Suprapubic skin (tissue), 4 donors: ENCODE data around the gene SNX9. TPM values are rescaled to one million over a fixed set of nuclear protein-coding genes. Genes with fewer than 3 reads are reported as not detected.

Experiments
- DNase-seq, 2 donors: peaks; one replicate each; pipeline ENCODE4 v3.0.0-alpha.2; 2019; ENCODE audit warnings: low spot score in 2 of 2
- H3K27ac ChIP-seq: fragments of 200-600 bp; sonication (generic); one replicate; pipeline ENCODE4 v1.5.1; 2019
- H3K27me3 ChIP-seq: fragments of 200-600 bp; sonication (generic); one replicate; pipeline ENCODE4 v1.5.1; 2019
- H3K36me3 ChIP-seq: fragments of 200-600 bp; sonication (generic); one replicate; pipeline ENCODE4 v1.5.1; 2019
- H3K4me1 ChIP-seq: fragments of 200-600 bp; sonication (generic); one replicate; pipeline ENCODE4 v1.5.1; 2019
- H3K4me3 ChIP-seq: fragments of 200-600 bp; sonication (generic); one replicate; pipeline ENCODE4 v1.5.1; 2019; ENCODE audit warnings: mild to moderate bottlenecking
- H3K9me3 ChIP-seq: fragments of 200-600 bp; sonication (generic); one replicate; pipeline ENCODE4 v1.5.1; 2019
- EP300 ChIP-seq: sonication (generic); formaldehyde crosslinking; IDR thresholded peaks from one replicate; pipeline ENCODE4 v1.6.1; 2017; ENCODE audit warnings: antibody characterized with exemption
- POLR2A ChIP-seq, 2 donors: fragments of 450-650 bp; IDR thresholded peaks; one replicate each; pipeline ENCODE4 v1.6.1; 2017; ENCODE audit warnings: antibody characterized with exemption in 2 of 2, mild to moderate bottlenecking in 2 of 2, moderate library complexity in 2 of 2
- POLR2AphosphoS5 ChIP-seq, 3 donors: sonication (generic); formaldehyde crosslinking; IDR thresholded peaks; one replicate each; pipeline ENCODE4 v1.6.1; 2017; ENCODE audit warnings: antibody characterized with exemption in 3 of 3
- WGBS: methylation state at CpG from one replicate; pipeline ENCODE4 v1.1.5; 2018; 5-methylcytosine and 5-hydroxymethylcytosine counted together
- total RNA-seq, 4 donors: library from RNA; depleted of rRNA; stranded (reverse); fragments of >200 nt; gene quantifications; one replicate each; pipeline ENCODE4 v1.1.0, GENCODE V29; 2016
- TF ChIP-seq, protein P1 (sequence below), 2 donors: fragments of 200-600 bp in 1 of 2; fragments of 450-650 bp in 1 of 2; sonication (generic) in 1 of 2; IDR thresholded peaks; one replicate each; pipeline ENCODE4 v1.5.1; 2016 to 2019; ENCODE audit warnings: antibody characterized with exemption in 2 of 2, mild to moderate bottlenecking in 1 of 2, moderate library complexity in 1 of 2

SNX9 gene
- total RNA-seq, 4 donors from 2014 or later: 30.4 to 44.2 (median 35.8) TPM

DNA sequence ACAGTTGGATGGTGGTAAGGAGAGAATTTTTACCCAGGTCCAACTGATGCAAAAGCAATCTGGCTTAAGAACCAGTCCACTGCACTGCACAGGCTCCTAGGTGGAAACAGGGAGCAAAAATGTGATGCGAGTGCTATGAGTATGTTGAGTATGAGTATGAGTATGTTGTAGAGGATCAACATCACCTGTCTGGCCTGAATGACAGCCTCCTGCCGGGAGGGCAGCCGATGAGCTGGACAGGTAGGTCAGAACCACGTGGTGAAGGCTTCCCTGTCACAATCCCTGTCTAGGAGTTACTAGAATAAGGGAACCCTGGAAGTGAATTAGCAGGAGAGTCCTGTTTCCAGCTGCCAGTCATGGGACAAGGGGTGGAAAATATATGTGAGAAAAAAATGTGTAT is 44.3 kb upstream of the SNX9 start:
- no peak for DNase-seq
- TF ChIP-seq, protein P1, sequence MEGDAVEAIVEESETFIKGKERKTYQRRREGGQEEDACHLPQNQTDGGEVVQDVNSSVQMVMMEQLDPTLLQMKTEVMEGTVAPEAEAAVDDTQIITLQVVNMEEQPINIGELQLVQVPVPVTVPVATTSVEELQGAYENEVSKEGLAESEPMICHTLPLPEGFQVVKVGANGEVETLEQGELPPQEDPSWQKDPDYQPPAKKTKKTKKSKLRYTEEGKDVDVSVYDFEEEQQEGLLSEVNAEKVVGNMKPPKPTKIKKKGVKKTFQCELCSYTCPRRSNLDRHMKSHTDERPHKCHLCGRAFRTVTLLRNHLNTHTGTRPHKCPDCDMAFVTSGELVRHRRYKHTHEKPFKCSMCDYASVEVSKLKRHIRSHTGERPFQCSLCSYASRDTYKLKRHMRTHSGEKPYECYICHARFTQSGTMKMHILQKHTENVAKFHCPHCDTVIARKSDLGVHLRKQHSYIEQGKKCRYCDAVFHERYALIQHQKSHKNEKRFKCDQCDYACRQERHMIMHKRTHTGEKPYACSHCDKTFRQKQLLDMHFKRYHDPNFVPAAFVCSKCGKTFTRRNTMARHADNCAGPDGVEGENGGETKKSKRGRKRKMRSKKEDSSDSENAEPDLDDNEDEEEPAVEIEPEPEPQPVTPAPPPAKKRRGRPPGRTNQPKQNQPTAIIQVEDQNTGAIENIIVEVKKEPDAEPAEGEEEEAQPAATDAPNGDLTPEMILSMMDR (IDR thresholded peaks at IDR 0.05): no peak
- no peak for TF ChIP-seq POLR2A (IDR thresholded peaks at IDR 0.05)
- TF ChIP-seq POLR2AphosphoS5 (IDR thresholded peaks at IDR 0.05): no peak
- no peak for TF ChIP-seq EP300

DNA sequence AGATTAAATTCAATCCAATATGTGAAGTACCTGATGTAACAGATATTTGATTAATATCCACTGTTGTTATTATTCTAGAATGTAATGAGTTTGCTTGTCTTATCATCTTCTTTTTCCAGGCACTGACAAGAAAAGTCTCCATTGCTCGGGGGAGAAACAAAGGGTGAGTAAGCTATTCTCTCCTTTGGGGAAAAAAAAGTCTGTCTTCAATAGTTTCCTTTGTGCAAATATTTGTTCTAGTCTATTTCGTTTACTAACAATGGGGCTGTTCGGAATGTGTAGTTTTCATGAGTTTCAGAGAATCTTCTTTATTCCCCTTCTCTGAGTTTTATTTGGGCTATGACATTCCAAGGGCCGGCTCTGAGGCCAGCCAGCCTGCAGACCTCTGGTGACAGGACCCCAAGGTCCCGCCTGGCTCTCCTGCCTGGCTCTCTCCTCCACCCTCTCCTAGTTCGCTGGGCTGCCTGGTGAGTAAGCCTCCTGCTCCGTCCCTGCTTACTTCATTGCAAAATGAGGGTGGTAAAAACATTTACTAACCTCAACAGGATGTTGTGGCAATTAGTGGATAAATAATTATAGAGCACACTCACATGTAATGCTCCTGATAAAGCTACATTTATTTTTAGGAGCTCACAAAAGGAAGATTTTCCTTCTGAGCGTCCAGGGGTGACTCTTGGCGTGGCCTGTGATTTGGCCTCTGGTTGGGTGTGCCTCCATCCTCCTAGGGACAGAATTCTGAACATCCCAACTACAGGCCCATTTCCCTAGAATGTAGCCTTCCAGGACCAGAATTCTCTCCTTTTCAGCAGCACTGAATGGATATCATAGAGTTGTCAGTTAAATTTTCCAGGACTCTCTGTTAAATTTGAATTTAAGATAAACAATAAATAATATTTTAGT is 43.1 kb upstream of the SNX9 start:
- H3K27me3 ChIP-seq: no peaks in the 10 kb centered on the region
- no peak for DNase-seq
- 74% methylated on average over 9 of the region's 9 CpGs for WGBS
- no peaks in the 10 kb centered on the region for H3K9me3 ChIP-seq
- H3K4me3 ChIP-seq: no peak overlapping the region
- no peak overlapping the region for H3K27ac ChIP-seq
- H3K4me1 ChIP-seq: no peaks in the 10 kb centered on the region
- no peak for TF ChIP-seq EP300
- no peak for TF ChIP-seq POLR2AphosphoS5 (IDR thresholded peaks at IDR 0.05)
- TF ChIP-seq, protein P1 (IDR thresholded peaks at IDR 0.05): no peak
- no peak for TF ChIP-seq POLR2A (IDR thresholded peaks at IDR 0.05)
- no peaks in the 10 kb centered on the region for H3K36me3 ChIP-seq

More for the DNA sequence above, 44.3 kb upstream of the SNX9 start:
- 73% methylated on average over 4 of the region's 4 CpGs for WGBS
- H3K36me3 ChIP-seq: no peaks in the 10 kb centered on the region
- H3K27ac ChIP-seq: no peak overlapping the region
- no peaks in the 10 kb centered on the region for H3K4me1 ChIP-seq
- no peaks in the 10 kb centered on the region for H3K9me3 ChIP-seq
- no peak overlapping the region for H3K4me3 ChIP-seq
- H3K27me3 ChIP-seq: peaks cover 3% of the 10 kb centered on the region

DNA sequence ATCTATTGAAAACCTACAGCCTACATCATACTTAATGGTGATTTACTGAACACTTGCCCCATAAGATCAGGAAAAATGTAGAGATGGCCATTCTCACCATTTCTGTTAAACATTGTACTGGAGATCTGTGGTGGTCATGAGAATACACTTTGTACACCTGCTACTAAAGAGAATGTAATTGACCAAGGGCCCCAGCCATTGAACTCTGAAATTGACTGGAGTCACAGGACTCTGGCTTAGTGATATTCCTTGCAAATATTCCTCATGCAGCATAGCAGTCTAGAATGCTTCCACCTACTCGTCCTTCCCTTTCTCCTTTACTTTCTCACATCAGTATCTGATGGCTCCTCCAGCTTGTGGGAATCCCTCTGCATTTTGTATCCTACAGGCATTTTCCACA is 37.4 kb upstream of the SNX9 start:
- TF ChIP-seq, protein P1 (IDR thresholded peaks at IDR 0.05): no peak
- TF ChIP-seq EP300 (no peak), POLR2A (IDR thresholded peaks at IDR 0.05) (no peak), POLR2AphosphoS5 (IDR thresholded peaks at IDR 0.05) (no peak)
- WGBS: 72% methylated on average over 1 of the region's 1 CpG
- H3K9me3 ChIP-seq: no peaks in the 10 kb centered on the region
- no peaks in the 10 kb centered on the region for H3K27me3 ChIP-seq
- DNase-seq: no peak
- H3K27ac ChIP-seq: no peak overlapping the region
- H3K4me1 ChIP-seq: peaks cover 2% of the 10 kb centered on the region
- H3K36me3 ChIP-seq: no peaks in the 10 kb centered on the region
- H3K4me3 ChIP-seq: no peak overlapping the region

DNA sequence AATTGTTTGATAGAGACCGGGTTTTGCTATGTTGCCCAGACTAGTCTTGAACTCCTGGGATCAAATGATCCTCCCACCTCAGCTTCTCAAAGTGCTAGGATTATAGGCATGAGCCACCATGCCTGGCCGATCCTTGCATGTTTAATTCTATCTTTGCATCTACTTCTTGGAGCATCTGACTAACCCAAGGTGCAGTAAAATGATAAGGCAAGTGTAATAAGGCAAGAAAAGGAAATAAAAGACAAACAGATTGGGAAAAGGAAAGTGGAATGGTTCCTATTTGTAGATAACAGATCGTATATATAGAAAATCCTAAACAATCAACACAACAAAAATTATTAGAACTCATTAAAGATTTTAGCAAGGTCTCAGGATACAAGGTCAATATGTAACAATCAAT is 36.8 kb upstream of the SNX9 start:
- DNase-seq: no peak
- H3K4me3 ChIP-seq: no peak overlapping the region
- peaks cover 2% of the 10 kb centered on the region for H3K4me1 ChIP-seq
- H3K36me3 ChIP-seq: no peaks in the 10 kb centered on the region
- H3K27ac ChIP-seq: no peak overlapping the region
- no peaks in the 10 kb centered on the region for H3K27me3 ChIP-seq
- no peak for TF ChIP-seq POLR2A (IDR thresholded peaks at IDR 0.05)
- no peak for TF ChIP-seq POLR2AphosphoS5 (IDR thresholded peaks at IDR 0.05)
- TF ChIP-seq, protein P1 (IDR thresholded peaks at IDR 0.05): no peak
- TF ChIP-seq EP300: no peak
- no peaks in the 10 kb centered on the region for H3K9me3 ChIP-seq
- WGBS: 87% methylated on average over 3 of the region's 3 CpGs

DNA sequence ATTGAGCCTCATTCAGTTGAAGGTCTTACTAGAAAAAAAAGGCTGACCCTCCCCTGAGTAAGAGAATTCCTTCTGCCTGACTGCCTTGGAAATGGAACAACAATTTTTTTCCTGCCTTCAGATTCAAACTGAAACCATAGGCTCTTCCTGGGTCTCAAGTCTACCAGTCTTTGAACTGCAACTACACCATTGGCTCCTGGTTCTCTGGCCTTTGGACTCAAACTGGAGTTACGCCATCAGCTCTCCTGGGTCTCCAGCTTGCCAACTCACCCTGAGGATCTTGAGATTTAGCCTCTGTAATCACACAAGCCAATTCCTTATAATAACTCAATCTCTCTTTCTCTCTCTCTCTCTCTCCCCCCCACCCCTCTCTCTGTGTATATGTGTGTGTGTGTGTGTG is 36.0 kb upstream of the SNX9 start:
- H3K27me3 ChIP-seq: no peaks in the 10 kb centered on the region
- no peak for DNase-seq
- TF ChIP-seq EP300: no peak
- no peak for TF ChIP-seq POLR2AphosphoS5 (IDR thresholded peaks at IDR 0.05)
- no peak for TF ChIP-seq POLR2A (IDR thresholded peaks at IDR 0.05)
- TF ChIP-seq, protein P1 (IDR thresholded peaks at IDR 0.05): no peak
- no peaks in the 10 kb centered on the region for H3K36me3 ChIP-seq
- peaks cover 2% of the 10 kb centered on the region for H3K4me1 ChIP-seq
- 74% methylated on average over 1 of the region's 1 CpG for WGBS
- no peak overlapping the region for H3K4me3 ChIP-seq
- H3K27ac ChIP-seq: no peak overlapping the region
- no peaks in the 10 kb centered on the region for H3K9me3 ChIP-seq
